Ascending aorta (tissue), 2 donors: Measurements from ENCODE around the gene HIPK4. TPM values are rescaled to one million over a fixed set of nuclear protein-coding genes. Genes with fewer than 3 reads are reported as not detected.

Experiments used
- DNase-seq, 2 donors: peaks; one replicate each; pipeline ENCODE4 v3.0.0-alpha.2; 2019; ENCODE audit warnings: low spot score in 2 of 2
- H3K27ac ChIP-seq, 2 donors: fragments of 200-600 bp; sonication (generic); one replicate each; pipeline ENCODE4 v1.5.1; 2016 to 2017; ENCODE audit warnings: mild to moderate bottlenecking in 1 of 2
- H3K27me3 ChIP-seq: fragments of 200-600 bp; sonication (generic); one replicate; pipeline ENCODE4 v1.5.1; 2017
- H3K36me3 ChIP-seq, 2 donors: fragments of 200-600 bp; sonication (generic); one replicate each; pipeline ENCODE4 v1.5.1; 2016
- H3K4me1 ChIP-seq, 2 donors: fragments of 200-600 bp; sonication (generic); one replicate each; pipeline ENCODE4 v1.5.1; 2016 to 2017; ENCODE audit warnings: mild to moderate bottlenecking in 1 of 2
- H3K4me3 ChIP-seq, 2 donors: fragments of 200-600 bp; sonication (generic); one replicate each; pipeline ENCODE4 v1.5.1; 2016 to 2017; ENCODE audit warnings: mild to moderate bottlenecking in 1 of 2
- H3K9me3 ChIP-seq, 2 donors: fragments of 200-600 bp; sonication (generic); one replicate each; pipeline ENCODE4 v1.5.1; 2016
- CTCF ChIP-seq, 3 experiments: fragments of 200-600 bp in 2 of 3; fragments of 450-650 bp in 1 of 3; sonication (generic) in 2 of 3; IDR thresholded peaks; one replicate each; pipeline ENCODE4 v1.5.1; 2016 to 2019; ENCODE audit warnings: antibody characterized with exemption in 3 of 3, mild to moderate bottlenecking in 1 of 3, moderate library complexity in 1 of 3
- intact Hi-C: fragments of 100-400 bp; cut with DNase I; formaldehyde crosslinking; loops from one replicate; pipeline ENCODE4 v1.15.1; 2023
- total RNA-seq: library from RNA; depleted of rRNA; stranded (reverse); fragments of >200 nt; gene quantifications from one replicate; pipeline ENCODE4 v1.1.0, GENCODE V29; 2016

Gene HIPK4
- total RNA-seq, 1 donor from 2014 or later, result not detected

GRCh38 chr19:40425450-40426287, 35.7 kb upstream of the HIPK4 start, which contains the start of gene SERTAD1:
TSS of gene SERTAD1 (minus strand) at chr19:40425992. CDS start at chr19:40423546, 2,446 bp downstream.
- Histone ChIP-seq H3K9me3 (no peaks in the 10 kb centered on the region), H3K4me1 (peaks cover 14 to 30% of the 10 kb centered on the region in 2 donors), H3K36me3 (peaks cover 11 to 17% of the 10 kb centered on the region in 2 donors), H3K27me3 (no peaks in the 10 kb centered on the region), H3K4me3 (peak within 1 kb of the TSS; percentile 62 to 83), H3K27ac (peak within 1 kb of the TSS; percentile 98 to 99)
- DNase-seq, result peak; percentile 99 to 100
- TF ChIP-seq CTCF (IDR thresholded peaks at IDR 0.05), result peak; percentile 75 to 86 (median 85)
- intact Hi-C loops, result loop anchor here (1.0 to 10.0 kb wide), 3 partner anchors 19 to 369 kb away; partner anchors contain the start of genes EGLN2, LTBP4 and SERTAD3

GRCh38 chr19:40424637-40425449, 34.9 kb upstream of the HIPK4 start:
- no peaks in the 10 kb centered on the region for H3K27me3 ChIP-seq
- H3K4me1 ChIP-seq, result peaks cover 14 to 30% of the 10 kb centered on the region in 2 donors
- H3K27ac ChIP-seq, result peak overlapping the region; percentile 98 to 99
- intact Hi-C loops, result loop anchor here (1.0 to 10.0 kb wide), 5 partner anchors 19 to 370 kb away; partner anchors contain the start of genes AKT2, COQ8B, EGLN2 and ITPKC
- H3K9me3 ChIP-seq, result no peaks in the 10 kb centered on the region
- H3K4me3 ChIP-seq, result peak overlapping the region; percentile 62 to 83
- DNase-seq, result no peak
- peaks cover 11 to 17% of the 10 kb centered on the region in 2 donors for H3K36me3 ChIP-seq
- TF ChIP-seq CTCF (IDR thresholded peaks at IDR 0.05), result no peak

- Histone ChIP-seq H3K27me3 (no peaks in the 10 kb centered on the region), H3K36me3 (peaks cover 11 to 17% of the 10 kb centered on the region in 2 donors), H3K4me1 (peaks cover 14 to 30% of the 10 kb centered on the region in 2 donors), H3K27ac (peak overlapping the region; percentile 98 to 99), H3K9me3 (no peaks in the 10 kb centered on the region), H3K4me3 (peak overlapping the region; percentile 62 to 83)
- no peak for TF ChIP-seq CTCF (IDR thresholded peaks at IDR 0.05)
- no peak for DNase-seq
- intact Hi-C loops, result loop anchor here (5.0 to 10.0 kb wide), 3 partner anchors 137 to 371 kb away; partner anchors contain the start of genes AKT2, COQ8B, EGLN2 and ITPKC
Measured at GRCh38 chr19:40423938-40424337, 34.0 kb upstream of the HIPK4 start.

- intact Hi-C loops, result loop anchor here (5.0 to 10.0 kb wide), 3 partner anchors 136 to 372 kb away; partner anchors contain the start of genes AKT2, COQ8B, EGLN2 and ITPKC
Measured at GRCh38 chr19:40422748-40423566, 33.0 kb upstream of the HIPK4 start.

More at GRCh38 chr19:40422748-40423566, 33.0 kb upstream of the HIPK4 start:
- Histone ChIP-seq H3K27me3 (no peaks in the 10 kb centered on the region), H3K36me3 (peaks cover 11 to 17% of the 10 kb centered on the region in 2 donors), H3K27ac (peak overlapping the region; percentile 98 to 99), H3K4me1 (peaks cover 14 to 30% of the 10 kb centered on the region in 2 donors), H3K4me3 (peak overlapping the region in 1 of 2 donors; percentile 16), H3K9me3 (no peaks in the 10 kb centered on the region)
- TF ChIP-seq CTCF (IDR thresholded peaks at IDR 0.05), result no peak
- DNase-seq, result no peak
